Hematopoietic multipotent progenitor cell treated with erythropoietin and hydrocortisone succinate and interleukin-3 and kit ligand, for 6 days (in vitro differentiated cells): ENCODE results near the gene SYT13.

ENCODE experiments used
- DNase-seq: peaks from one replicate; pipeline ENCODE4 v3.0.0-alpha.2; 2015

Gene SYT13

DNA sequence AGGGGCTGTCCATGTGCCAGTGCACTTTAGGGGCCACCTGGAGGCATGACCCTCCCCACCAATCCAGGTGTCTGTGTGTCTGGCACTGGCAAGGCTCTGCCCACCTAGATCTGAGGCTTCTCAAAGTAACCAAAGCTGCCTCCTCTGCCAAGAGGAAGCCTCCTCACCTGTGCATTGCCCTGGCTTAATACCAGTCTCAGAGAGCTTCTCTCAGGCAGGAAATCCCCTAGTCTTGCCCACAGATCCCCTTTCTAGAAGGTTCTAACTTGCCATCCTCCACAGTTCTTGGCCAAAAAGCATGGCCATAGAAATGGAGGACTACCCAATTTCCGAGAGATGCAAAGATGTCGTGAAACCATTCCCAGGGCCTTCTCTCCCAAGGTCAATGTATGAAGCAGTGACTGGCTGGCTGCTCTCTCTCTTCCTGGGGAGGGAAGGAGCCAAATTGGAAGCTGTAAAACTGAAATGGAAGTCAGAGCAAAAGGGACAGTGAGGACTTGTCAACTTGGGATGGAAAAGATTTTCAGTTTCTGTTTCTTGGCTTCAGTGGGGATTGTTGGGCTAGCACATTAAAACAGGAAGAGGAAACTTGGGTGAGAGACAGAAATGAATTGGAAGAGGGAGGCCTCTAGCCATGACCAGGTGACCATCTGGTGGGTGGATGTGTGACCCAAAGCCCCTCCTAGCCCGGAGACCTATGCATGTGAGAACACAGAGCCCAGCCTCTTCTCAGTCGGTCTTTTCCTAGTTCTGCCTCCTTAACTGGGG lies 70.9 kb downstream of the SYT13 start:
- no peak for DNase-seq

DNA sequence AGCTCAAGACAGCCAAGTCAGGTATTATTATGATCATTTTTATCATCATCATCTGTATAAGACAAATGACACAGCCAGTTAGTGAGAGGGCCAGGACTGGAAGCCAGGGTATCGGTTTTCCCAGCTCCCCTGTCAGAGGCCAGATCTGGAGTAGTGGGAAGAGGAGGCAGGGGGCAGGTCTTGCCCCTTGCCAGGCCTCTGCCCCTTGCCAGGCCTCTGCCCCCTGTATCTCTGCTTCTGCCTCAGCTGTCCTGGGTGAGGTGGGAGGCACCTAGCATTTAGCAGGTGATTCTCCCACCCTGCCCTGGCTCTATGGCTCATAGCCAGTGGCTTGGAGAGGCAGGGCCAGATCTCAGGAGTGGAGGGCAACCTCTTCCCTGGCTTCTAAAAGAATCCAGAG lies 72.4 kb downstream of the SYT13 start:
- DNase-seq: no peak

DNA sequence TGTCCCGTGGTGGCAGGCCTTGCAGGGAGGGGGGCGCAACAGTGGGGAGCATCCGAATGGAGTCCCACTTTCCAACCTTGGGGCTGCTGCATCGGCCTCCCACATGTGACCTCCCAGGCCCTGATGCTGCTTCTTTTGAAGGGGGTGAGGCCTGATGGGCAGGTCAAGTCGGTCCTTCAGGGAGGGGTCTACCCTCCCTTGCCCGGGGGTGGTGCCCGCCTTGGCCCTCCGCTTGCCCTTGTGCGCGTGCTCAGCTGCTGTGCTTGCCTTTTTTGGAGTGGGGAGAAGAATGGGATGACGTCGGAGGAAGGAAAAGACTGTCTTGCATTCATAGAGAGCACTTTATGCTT lies 72.8 kb downstream of the SYT13 start:
- DNase-seq: no peak

GRCh38 chr11:45212566-45213315 lies 73.4 kb downstream of the SYT13 start:
- DNase-seq: peak; percentile 19

- DNase-seq: no peak
These were observed 74.4 kb downstream of the SYT13 start for GRCh38 chr11:45211732-45212131.

GRCh38 chr11:45210846-45211245 lies 75.3 kb downstream of the SYT13 start:
- no peak for DNase-seq

GRCh38 chr11:45209891-45210699 lies 76.0 kb downstream of the SYT13 start:
- no peak for DNase-seq

DNA sequence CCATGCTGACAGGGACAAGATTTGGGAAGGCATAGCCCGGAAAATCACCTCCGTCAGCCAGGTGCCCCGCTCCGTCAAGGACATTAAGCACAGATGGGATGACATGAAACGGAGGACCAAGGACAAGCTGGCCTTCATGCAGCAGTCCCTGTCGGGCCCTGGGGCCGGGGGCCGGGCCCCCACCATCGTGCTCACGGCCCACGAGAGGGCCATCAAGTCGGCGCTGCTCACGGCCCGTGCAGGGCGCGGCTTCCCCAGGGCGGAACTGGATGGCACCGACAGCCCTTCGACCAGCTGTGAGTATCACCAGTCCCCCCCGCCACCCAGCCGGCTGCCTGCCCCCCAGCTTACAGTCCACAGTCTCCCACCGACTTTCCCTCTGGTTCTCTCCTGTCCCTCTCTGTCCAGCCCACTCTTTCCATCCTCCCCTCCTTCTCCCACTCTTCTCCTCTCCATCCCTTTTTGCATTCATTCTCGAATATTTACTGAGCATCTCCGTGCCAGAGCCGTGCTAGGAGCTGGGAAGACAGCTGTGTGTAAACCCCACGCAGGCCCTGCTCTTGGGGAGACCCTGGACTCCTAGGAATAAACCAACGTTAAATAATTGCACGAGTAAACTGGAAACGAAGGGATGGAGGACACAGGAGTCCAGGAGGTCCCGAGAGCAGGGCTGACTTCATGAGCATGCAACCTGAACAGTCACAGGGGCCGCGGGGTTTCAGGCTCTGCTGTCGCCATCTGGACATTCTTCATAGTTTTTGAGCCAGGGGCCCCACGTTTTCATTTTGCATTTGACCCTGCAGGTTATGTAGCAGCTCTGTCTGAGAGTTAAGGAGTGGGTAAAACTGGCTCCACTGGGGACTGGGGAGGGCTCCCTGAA lies 76.9 kb downstream of the SYT13 start:
- DNase-seq: no peak

DNA sequence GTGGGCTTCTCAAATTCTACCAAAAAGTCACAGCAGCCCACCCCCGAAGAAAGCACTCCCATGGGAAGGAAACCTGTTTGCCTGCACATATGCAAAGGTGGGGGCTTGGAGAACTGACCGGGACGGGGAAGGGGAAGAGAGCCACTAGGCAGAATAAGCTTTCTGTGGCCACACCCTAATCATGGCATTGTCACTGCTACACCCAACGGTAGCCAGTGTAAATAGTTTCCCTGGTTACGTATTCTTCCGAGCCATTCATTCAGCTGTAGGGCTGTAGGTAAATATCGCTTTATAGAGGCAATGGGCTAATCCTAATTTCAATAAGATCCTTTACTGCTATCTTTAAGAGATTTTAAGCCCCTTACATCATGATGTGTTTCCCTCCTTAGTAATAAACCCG lies 78.0 kb downstream of the SYT13 start:
- DNase-seq: no peak

- no peak for DNase-seq
These were observed 80.2 kb downstream of the SYT13 start for GRCh38 chr11:45205978-45206377.

DNA sequence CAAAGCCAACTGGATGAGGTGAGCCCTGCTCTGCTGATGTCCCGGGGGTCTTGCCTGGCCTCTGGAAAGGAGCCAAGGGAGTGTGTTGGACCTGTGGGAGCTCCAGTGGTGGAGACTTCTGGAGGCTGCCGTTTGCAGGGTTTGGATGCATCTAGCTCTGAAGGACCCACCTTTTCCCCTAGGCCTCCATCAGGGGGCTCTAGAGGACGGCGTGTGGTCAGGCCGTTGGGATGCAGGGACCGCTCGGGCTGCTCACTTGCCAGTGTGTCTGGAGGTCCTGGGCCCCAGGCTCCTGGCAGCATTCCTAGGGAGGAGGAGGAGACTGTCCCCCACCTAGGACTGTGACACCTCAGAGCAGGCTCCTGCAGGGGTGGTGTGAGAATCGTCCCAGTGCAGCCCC lies 81.4 kb downstream of the SYT13 start:
- no peak for DNase-seq

- DNase-seq: no peak
These were observed 92.4 kb downstream of the SYT13 start for GRCh38 chr11:45193695-45194094.
